Esophagus muscularis mucosa (tissue), 4 donors: ENCODE results near the gene FHL1. TPM values are rescaled to one million over a fixed set of nuclear protein-coding genes. Genes with fewer than 3 reads are reported as not detected.

ENCODE experiments used
- DNase-seq: peaks from one replicate; pipeline ENCODE4 v3.0.0-alpha.2; 2017; ENCODE audit errors: extremely low spot score
- H3K27ac ChIP-seq, 4 donors: fragments of 200-600 bp; sonication (generic); replicated peaks in 1 of 4; 1 replicate in 3 of 4; 2 replicates in 1 of 4; pipeline ENCODE4 v1.5.1; 2016 to 2019; ENCODE audit warnings: mild to moderate bottlenecking in 1 of 4
- H3K27me3 ChIP-seq, 4 donors: fragments of 200-600 bp; sonication (generic); one replicate each; pipeline versions ENCODE4 v1.5.1 to v1.6.0; 2016 to 2019
- H3K36me3 ChIP-seq, 4 donors: fragments of 200-600 bp; sonication (generic); one replicate each; pipeline ENCODE4 v1.5.1; 2016 to 2019
- H3K4me1 ChIP-seq, 4 donors: fragments of 200-600 bp; sonication (generic); one replicate each; pipeline ENCODE4 v1.5.1; 2016 to 2019
- H3K4me3 ChIP-seq, 4 donors: fragments of 200-600 bp; sonication (generic); 1 replicate in 2 of 4; 2 replicates in 2 of 4; pipeline ENCODE4 v1.5.1; 2016 to 2019; ENCODE audit warnings: mild to moderate bottlenecking in 4 of 4, moderate library complexity in 1 of 4
- H3K9me3 ChIP-seq, 4 donors: fragments of 200-600 bp; sonication (generic); 1 replicate in 3 of 4; 2 replicates in 1 of 4; pipeline ENCODE4 v1.5.1; 2016 to 2019
- CTCF ChIP-seq, 3 experiments: fragments of 200-600 bp in 2 of 3; fragments of 450-650 bp in 1 of 3; sonication (generic) in 2 of 3; IDR thresholded peaks; one replicate each; pipeline ENCODE4 v1.5.1; 2017 to 2019; ENCODE audit warnings: antibody characterized with exemption in 3 of 3, mild to moderate bottlenecking in 2 of 3, moderate library complexity in 1 of 3
- EP300 ChIP-seq: sonication (generic); formaldehyde crosslinking; IDR thresholded peaks from one replicate; pipeline ENCODE4 v1.6.1; 2017; ENCODE audit warnings: antibody characterized with exemption
- POLR2A ChIP-seq: fragments of 450-650 bp; IDR thresholded peaks from one replicate; pipeline ENCODE4 v1.6.1; 2017; ENCODE audit warnings: antibody characterized with exemption, moderate library complexity, mild to moderate bottlenecking, low read depth
- POLR2AphosphoS5 ChIP-seq, 2 donors: sonication (generic); formaldehyde crosslinking; IDR thresholded peaks; one replicate each; pipeline ENCODE4 v1.6.1; 2017; ENCODE audit warnings: antibody characterized with exemption in 2 of 2
- WGBS: methylation state at CpG from one replicate; pipeline ENCODE4 v1.1.5; 2018; 5-methylcytosine and 5-hydroxymethylcytosine counted together
- intact Hi-C: fragments of 100-400 bp; cut with DNase I; formaldehyde crosslinking; loops from one replicate; pipeline ENCODE4 v1.15.1; 2023
- total RNA-seq, 4 donors: library from RNA; depleted of rRNA; stranded (reverse); fragments of >200 nt; gene quantifications; one replicate each; pipeline versions ENCODE4 v1.1.0 to v1.2.1, GENCODE V29; 2016

FHL1 gene
- total RNA-seq, 4 donors from 2014 or later, result 2,189 to 3,092 (median 2,823) TPM

- Histone ChIP-seq H3K27me3 (no peaks in the 10 kb centered on the region), H3K4me1 (peaks cover 33 to 95% (median 81%) of the 10 kb centered on the region in 4 donors), H3K4me3 (peak overlapping the region in 3 of 4 donors; percentile 31 to 42 (median 40)), H3K9me3 (no peaks in the 10 kb centered on the region), H3K36me3 (no peaks in the 10 kb centered on the region), H3K27ac (peak overlapping the region; percentile 84 to 99 (median 96))
- intact Hi-C loops, result loop anchor here (5.0 kb wide), 1 partner anchor 96 kb away; no protein-coding TSS in a partner anchor
- 41% methylated on average over 1 of the region's 1 CpG for WGBS
- no peak for DNase-seq
- no peak for TF ChIP-seq POLR2AphosphoS5 (IDR thresholded peaks at IDR 0.05)
- TF ChIP-seq POLR2A, result no peak
- no peak for TF ChIP-seq CTCF (IDR thresholded peaks at IDR 0.05)
- TF ChIP-seq EP300, result no peak
These were observed 24.1 kb downstream of the FHL1 start for GRCh38 chrX:136171420-136171819.

GRCh38 chrX:136176399-136176825 lies 29.1 kb downstream of the FHL1 start:
- intact Hi-C loops, result no loop called here

GRCh38 chrX:136179133-136179532 lies 31.8 kb downstream of the FHL1 start:
- H3K27me3 ChIP-seq, result no peaks in the 10 kb centered on the region
- WGBS, result 55% methylated on average over 4 of the region's 4 CpGs
- intact Hi-C loops, result no loop called here
- no peaks in the 10 kb centered on the region for H3K9me3 ChIP-seq
- peak in 1 of 2 donors; percentile 9 for TF ChIP-seq POLR2AphosphoS5 (IDR thresholded peaks at IDR 0.05)
- no peak for TF ChIP-seq CTCF (IDR thresholded peaks at IDR 0.05)
- TF ChIP-seq POLR2A, result no peak
- H3K27ac ChIP-seq, result peak overlapping the region; percentile 84 to 99 (median 96)
- peaks cover 27 to 90% (median 74%) of the 10 kb centered on the region in 4 donors for H3K4me1 ChIP-seq
- no peaks in the 10 kb centered on the region for H3K36me3 ChIP-seq
- no peak for DNase-seq
- no peak overlapping the region for H3K4me3 ChIP-seq

More at GRCh38 chrX:136176399-136176825, 29.1 kb downstream of the FHL1 start:
- WGBS, result 32% methylated on average over 2 of the region's 2 CpGs
- Histone ChIP-seq H3K4me3 (no peak overlapping the region), H3K27ac (peak overlapping the region; percentile 84 to 99 (median 96)), H3K9me3 (no peaks in the 10 kb centered on the region), H3K4me1 (peaks cover 21 to 97% (median 81%) of the 10 kb centered on the region in 4 donors), H3K36me3 (no peaks in the 10 kb centered on the region), H3K27me3 (no peaks in the 10 kb centered on the region)
- TF ChIP-seq POLR2AphosphoS5 (IDR thresholded peaks at IDR 0.05), result peak; percentile 89 to 93
- TF ChIP-seq CTCF (IDR thresholded peaks at IDR 0.05), result no peak
- peak; percentile 82 for TF ChIP-seq EP300
- TF ChIP-seq POLR2A, result no peak
- no peak for DNase-seq

- no peaks in the 10 kb centered on the region for H3K36me3 ChIP-seq
- H3K9me3 ChIP-seq, result no peaks in the 10 kb centered on the region
- 42% methylated on average over 3 of the region's 3 CpGs for WGBS
- H3K4me3 ChIP-seq, result no peak overlapping the region
- intact Hi-C loops, result no loop called here
- H3K27me3 ChIP-seq, result no peaks in the 10 kb centered on the region
- TF ChIP-seq EP300, result no peak
- no peak for TF ChIP-seq POLR2A
- peak; percentile 48 to 71 for TF ChIP-seq POLR2AphosphoS5 (IDR thresholded peaks at IDR 0.05)
- no peak for TF ChIP-seq CTCF (IDR thresholded peaks at IDR 0.05)
- H3K27ac ChIP-seq, result peak overlapping the region; percentile 84 to 99 (median 96)
- DNase-seq, result no peak
- peaks cover 25 to 85% (median 71%) of the 10 kb centered on the region in 4 donors for H3K4me1 ChIP-seq
These were observed 35.1 kb downstream of the FHL1 start for GRCh38 chrX:136182414-136182813.

- Histone ChIP-seq H3K4me3 (peak overlapping the region in 1 of 4 donors; percentile 21), H3K27ac (peak overlapping the region; percentile 84 to 99 (median 96)), H3K36me3 (no peaks in the 10 kb centered on the region), H3K9me3 (no peaks in the 10 kb centered on the region), H3K27me3 (no peaks in the 10 kb centered on the region), H3K4me1 (peaks cover 23 to 85% (median 64%) of the 10 kb centered on the region in 4 donors)
- no peak for TF ChIP-seq POLR2A
- no peak for TF ChIP-seq POLR2AphosphoS5 (IDR thresholded peaks at IDR 0.05)
- TF ChIP-seq CTCF (IDR thresholded peaks at IDR 0.05), result no peak
- TF ChIP-seq EP300, result no peak
- 49% methylated on average over 4 of the region's 4 CpGs for WGBS
- DNase-seq, result no peak
- intact Hi-C loops, result no loop called here
These were observed 35.8 kb downstream of the FHL1 start for GRCh38 chrX:136183172-136183571.
